ENCODE results near the gene AGT.
"Not testable (repeated sequence)": the region's sequence is repeated elsewhere in the genome, so short reads cannot be mapped to it uniquely, and the experiment has no call there.

AGT gene

DNA sequence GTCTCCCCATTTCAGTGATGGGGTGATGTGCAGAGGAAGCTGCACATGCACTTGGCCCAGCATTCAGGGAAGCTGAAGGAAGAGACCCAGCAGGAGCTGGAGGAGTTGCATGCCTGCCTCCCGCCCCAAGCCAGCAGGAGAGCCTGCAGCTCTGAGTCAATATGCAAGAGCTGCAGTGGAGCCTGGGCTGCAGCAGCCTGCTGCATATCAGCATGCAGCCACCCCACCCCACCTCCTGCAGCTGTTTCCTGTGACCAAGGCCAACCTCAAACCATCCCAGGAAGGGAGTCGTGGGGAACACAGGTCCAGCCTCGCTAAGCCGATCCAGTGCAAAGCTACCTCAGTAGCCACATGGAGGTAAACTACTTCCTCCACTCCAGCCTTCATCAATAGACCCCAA, 18.9 kb downstream of the AGT start:
- DNase-seq (ENCODE audit: low read depth, low spot score), result no peak
- no peak overlapping the region for H3K27ac ChIP-seq

GRCh38 chr1:230694464-230694863, 19.5 kb downstream of the AGT start:
- no peak for DNase-seq (ENCODE audit: low read depth, low spot score)
- H3K27ac ChIP-seq, result no peak overlapping the region

DNA sequence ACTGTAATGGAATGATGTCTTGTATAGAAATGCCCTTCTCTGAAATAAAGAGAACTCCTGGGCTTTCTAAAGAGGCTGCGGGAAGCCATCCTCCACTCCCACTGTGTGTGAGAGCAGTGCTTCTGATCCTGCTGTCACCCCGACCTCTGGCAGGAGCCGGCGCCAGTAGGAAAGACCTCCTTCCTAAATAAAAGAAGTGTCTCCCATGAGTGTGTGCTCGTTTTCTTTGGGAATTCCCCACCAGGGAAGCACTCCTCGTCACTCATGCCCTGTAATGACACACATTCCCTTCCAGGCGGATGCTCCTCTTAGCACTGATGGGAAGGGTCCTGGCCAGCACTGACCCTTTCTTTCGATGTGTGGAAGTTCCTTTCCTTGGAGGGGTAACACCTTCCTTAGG, 20.1 kb downstream of the AGT start:
- no peak overlapping the region for H3K27ac ChIP-seq
- DNase-seq (ENCODE audit: low read depth, low spot score), result no peak

- no peak overlapping the region for H3K27ac ChIP-seq
These were observed 20.7 kb downstream of the AGT start for GRCh38 chr1:230693221-230693620.

DNA sequence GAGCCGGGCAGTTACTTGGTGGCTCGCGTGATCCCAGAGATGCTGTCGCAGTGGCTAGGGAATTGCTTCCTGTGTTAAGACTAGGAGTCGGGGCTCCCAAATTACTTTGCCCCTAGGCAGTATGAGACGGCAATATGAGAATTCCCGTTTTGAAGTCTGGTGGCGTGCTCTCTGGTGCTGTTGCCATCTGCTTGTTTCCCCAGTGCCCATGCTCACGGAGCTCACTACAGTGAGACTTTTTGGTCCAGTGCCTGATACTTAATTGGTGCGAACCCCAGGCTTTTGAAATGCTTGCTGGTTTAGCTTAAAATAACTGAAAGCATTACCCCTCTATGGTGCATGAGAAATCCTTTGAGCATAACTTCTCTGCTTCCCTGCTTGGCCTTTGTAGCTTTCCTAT, 22.3 kb downstream of the AGT start:
- no peak for DNase-seq (ENCODE audit: low read depth, low spot score)
- no peak overlapping the region for H3K27ac ChIP-seq

More at GRCh38 chr1:230693221-230693620, 20.7 kb downstream of the AGT start:
- DNase-seq (ENCODE audit: low read depth, low spot score), result no peak

GRCh38 chr1:230690101-230690500, 23.8 kb downstream of the AGT start:
- DNase-seq (ENCODE audit: low read depth, low spot score), result no peak
- no peak overlapping the region for H3K27ac ChIP-seq

- no peak overlapping the region for H3K27ac ChIP-seq
These were observed 27.2 kb downstream of the AGT start for GRCh38 chr1:230686747-230687146.

GRCh38 chr1:230684998-230685397, 28.9 kb downstream of the AGT start:
- H3K27ac ChIP-seq, result no peak overlapping the region
- DNase-seq (ENCODE audit: low read depth, low spot score), result no peak

More at GRCh38 chr1:230686747-230687146, 27.2 kb downstream of the AGT start:
- no peak for DNase-seq (ENCODE audit: low read depth, low spot score)

DNA sequence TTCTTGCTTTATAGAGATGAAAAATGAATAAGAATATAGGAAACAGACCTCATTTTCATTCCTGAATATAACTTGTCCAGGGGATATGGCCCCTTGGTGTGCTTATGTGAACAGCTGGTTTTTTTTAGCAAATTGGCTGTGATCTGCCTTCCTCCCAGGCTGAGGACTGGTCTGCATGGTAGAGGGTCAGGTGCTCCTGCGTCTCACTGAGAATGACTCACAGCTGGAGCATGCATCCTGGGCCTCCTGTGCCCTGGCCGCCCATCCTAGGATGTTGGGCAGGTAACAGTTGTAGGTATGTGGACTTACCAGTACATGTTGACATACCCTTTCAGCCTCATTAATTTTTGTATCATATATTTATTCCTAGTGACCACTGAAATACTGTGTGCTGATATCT, 29.8 kb downstream of the AGT start:
- peak overlapping the region; percentile 74 for H3K27ac ChIP-seq

DNA sequence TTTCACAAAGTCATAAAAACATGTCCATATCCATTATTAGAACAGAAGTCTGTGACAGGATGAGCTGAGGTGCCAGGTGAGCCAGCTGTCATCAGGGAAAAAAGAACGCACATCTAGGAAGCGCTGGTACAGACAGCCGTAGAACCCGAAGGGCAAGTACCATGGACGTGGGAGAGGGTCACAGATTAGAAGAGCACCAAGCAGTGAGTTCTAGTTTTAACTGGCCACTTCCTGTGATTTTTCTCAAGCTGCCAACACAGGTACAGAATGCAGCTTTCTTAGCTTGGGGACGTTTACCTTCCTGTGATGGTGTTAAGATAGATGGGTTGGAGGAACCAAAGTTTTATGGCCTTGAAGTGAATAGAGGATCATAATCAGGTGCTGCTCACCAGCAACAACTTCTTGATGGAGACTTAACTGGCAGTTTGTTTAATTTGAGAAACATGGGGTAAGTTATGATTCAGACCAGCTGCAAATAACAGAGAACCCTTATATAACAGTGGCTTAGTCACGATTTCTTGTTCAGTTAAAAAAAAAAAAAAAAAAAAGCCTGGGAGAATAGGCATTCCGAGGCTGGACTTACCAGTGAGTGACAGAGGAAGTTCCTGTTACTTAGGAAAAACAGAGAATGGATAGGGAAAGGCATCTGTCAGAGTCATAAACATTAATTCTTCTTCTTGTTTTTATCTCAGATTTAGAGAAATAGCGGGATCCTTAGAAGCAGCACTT, 30.9 kb downstream of the AGT start:
- DNase-seq (ENCODE audit: low read depth, low spot score), result peak; percentile 45
- H3K27ac ChIP-seq, result peak overlapping the region; percentile 74

More for the DNA sequence above, 29.8 kb downstream of the AGT start:
- DNase-seq (ENCODE audit: low read depth, low spot score), result peak; percentile 74

- no peak for DNase-seq (ENCODE audit: low read depth, low spot score)
- peak overlapping the region; percentile 74 for H3K27ac ChIP-seq
These were observed 31.6 kb downstream of the AGT start for GRCh38 chr1:230682274-230682673.

DNA sequence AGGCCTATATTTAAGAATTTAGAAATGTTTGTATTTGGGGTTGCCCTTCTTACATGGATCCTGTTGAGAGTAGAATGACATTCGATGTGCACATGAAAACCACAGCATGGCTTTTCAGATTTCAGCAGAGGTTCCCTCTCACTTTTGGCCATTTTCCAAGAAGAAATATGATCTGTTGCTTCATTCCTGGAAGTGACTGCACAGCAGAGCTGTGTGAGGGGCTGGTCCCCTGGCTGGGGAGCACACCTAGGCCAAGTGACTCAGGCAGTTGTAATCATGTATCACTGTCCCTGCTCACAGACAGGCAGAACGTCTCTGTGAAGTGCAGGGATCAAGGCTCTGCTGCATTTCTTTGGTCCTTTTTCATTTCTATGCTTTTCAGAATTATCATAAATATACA, 32.3 kb downstream of the AGT start:
- peak overlapping the region; percentile 74 for H3K27ac ChIP-seq
- DNase-seq (ENCODE audit: low read depth, low spot score), result peak; percentile 78

- no peak overlapping the region for H3K27ac ChIP-seq
- no peak for DNase-seq (ENCODE audit: low read depth, low spot score)
These were observed 33.5 kb downstream of the AGT start for GRCh38 chr1:230680300-230681025.

- DNase-seq (ENCODE audit: low read depth, low spot score), result no peak
- H3K27ac ChIP-seq, result no peak overlapping the region
These were observed 34.1 kb downstream of the AGT start for GRCh38 chr1:230679825-230680224.

- H3K27ac ChIP-seq, result no peak overlapping the region
- no peak for DNase-seq (ENCODE audit: low read depth, low spot score)
These were observed 34.7 kb downstream of the AGT start for GRCh38 chr1:230679192-230679591.

GRCh38 chr1:230677200-230677599, 36.7 kb downstream of the AGT start:
- DNase-seq (ENCODE audit: low read depth, low spot score), result no peak
- H3K27ac ChIP-seq, result no peak overlapping the region

DNA sequence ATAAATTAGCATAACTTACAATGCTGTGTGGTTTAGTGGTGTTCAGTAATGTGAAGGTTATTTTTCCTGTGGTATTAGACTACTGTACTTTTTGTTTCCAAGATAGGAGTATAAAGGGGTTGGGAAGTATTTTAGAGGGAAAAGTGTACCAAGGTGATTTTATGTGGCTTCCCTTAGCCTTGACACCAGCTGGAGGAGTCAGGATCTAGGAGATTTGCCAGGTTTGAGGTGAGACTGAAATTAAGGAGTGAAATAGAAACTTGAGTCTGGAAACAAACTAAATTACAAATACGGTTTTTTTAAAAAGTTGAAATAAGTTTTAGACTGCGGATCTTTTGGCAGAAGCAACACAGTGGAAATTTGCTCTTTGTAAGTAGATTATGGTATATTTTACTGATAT, 39.3 kb downstream of the AGT start:
- no peak for DNase-seq (ENCODE audit: low read depth, low spot score)
- no peak overlapping the region for H3K27ac ChIP-seq

- no peak overlapping the region for H3K27ac ChIP-seq
- no peak for DNase-seq (ENCODE audit: low read depth, low spot score)
These were observed 44.4 kb downstream of the AGT start for GRCh38 chr1:230669543-230669942.

DNA sequence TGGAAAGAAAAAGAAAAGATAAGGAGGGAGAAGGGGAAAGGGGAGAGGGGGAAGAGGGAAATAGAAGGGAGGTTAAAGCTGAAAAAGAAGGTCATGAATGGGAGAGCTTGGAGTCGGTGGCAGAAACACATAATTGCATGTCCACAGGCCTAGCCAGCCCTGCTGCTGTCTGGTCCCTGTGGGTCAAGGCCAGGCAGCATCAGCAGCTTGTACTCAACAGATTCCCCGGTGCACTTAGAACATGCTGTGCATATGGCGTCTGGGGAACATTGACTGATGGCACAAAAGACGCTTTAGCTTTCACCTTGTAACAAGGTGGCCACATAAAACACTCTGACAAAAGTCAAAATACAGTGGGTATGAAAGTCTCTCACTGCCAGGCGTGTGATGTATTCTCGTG, 45.7 kb downstream of the AGT start:
- no peak for DNase-seq (ENCODE audit: low read depth, low spot score)
- no peak overlapping the region for H3K27ac ChIP-seq

- no peak for DNase-seq (ENCODE audit: low read depth, low spot score)
These were observed 51.9 kb downstream of the AGT start for GRCh38 chr1:230661976-230662375.

GRCh38 chr1:230658691-230659090, 55.2 kb downstream of the AGT start:
- DNase-seq (ENCODE audit: low read depth, low spot score), result no peak

More at GRCh38 chr1:230661976-230662375, 51.9 kb downstream of the AGT start:
- no peak overlapping the region for H3K27ac ChIP-seq

DNA sequence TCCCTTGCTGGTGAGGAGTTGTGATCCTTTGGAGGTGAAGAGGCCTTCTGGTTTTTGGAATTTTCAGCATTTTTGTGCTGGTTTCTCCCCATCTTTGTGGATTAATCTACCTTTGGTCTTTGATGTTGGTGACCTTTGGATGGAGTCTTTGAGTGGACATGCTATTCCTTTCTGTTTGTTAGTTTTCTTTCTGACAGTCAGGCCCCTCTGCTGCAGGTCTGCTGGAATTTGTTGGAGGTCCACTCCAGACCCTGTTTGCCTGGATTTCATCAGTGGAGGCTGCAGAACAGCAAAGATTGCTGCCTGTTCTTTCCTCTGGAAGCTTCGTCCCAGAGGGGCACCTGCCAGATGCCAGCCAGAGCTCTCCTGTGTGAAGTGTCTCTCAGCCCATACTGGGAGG, 55.8 kb downstream of the AGT start:
- DNase-seq (ENCODE audit: low read depth, low spot score); H3K27ac ChIP-seq: not testable (repeated sequence)

More at GRCh38 chr1:230658691-230659090, 55.2 kb downstream of the AGT start:
- no peak overlapping the region for H3K27ac ChIP-seq

Data from epithelial cell of prostate (primary cell).